KG1 (cell line): ENCODE data around the gene TBC1D16.

Source experiments
- DNase-seq: peaks from one replicate; lab custom pipeline; 2025; lab: John Stamatoyannopoulos, UW

TBC1D16 gene

DNA sequence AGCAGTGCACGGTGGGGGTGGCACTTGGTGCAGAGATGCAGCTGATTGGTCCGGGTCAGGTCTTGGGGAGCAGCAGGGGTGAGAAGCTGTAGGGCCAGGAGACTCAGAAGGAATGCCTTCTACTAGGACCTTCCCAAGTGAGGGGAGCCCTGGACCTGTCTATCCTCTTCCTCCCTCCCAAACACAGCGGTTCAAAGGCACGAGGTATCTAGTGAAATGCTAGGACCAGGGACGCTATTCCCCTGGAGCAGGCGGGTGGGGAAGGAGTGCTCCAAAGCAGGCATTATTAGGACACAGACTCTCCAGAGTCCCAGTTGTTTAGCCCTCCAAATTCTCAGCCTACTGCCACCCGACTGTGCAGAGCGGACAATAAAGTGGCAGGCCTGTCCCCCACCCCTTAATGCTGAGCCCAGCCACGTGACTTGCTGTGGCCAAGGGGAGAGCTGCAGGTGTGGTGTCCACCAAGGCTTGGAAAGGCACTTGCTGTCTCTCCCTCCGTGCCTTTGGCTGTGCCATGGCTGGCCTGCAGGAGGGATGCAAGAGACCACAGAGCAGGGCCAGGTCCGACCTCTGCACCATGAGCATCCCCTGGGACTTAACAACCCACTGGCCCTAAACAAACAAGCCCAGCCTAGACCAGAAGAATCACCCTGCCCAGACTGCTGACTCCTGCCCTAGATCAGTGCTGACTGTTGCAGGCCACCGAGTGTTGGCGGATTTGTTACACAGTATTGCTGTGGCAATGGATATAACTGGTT lies 97.2 kb downstream of the TBC1D16 start:
- no peak for DNase-seq

DNA sequence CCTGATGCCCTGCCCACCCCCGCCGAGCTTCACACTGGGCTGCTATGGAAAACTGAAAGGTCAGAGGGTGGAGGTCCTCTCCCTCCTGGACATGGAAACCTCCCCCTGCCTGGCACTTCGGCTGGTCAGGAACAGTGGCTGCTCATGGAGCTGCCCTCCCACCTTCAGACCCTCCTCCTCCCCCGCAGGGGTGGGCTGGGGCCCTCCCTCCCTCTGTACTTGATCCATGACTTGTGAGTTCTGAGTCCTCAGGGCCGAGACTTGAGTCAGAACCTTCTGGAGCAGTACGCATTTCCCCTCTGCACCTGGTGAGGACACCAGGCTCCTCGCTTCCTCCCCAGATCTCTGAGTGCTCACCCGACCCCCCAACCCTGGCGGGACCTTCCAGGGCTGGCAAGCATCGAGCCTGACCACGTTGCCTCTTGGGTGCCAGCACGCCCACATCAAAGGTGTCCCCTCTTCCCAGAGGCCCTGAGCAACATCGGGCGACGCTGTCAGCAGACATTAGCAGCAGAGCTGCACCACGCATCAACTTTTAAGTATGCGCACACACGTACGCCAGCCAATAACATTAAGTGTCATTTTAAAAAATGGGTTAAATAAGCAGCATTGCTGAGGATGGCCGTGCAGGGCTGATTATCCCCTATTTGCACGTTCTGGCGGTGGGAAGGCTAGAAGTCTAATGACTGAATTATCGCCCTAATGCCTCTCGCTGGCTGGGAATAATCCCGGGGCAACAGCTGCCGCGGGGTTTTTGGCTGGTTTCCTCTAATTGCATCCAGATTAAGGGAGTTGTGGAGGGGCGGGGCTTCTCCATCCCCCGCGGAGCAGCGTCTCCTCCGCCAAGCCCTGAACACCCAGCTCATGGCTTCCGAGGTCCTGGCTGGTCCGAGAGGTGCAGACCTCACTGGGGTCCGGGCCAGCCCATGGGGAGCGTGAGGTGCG lies 98.0 kb downstream of the TBC1D16 start:
- DNase-seq: no peak

DNA sequence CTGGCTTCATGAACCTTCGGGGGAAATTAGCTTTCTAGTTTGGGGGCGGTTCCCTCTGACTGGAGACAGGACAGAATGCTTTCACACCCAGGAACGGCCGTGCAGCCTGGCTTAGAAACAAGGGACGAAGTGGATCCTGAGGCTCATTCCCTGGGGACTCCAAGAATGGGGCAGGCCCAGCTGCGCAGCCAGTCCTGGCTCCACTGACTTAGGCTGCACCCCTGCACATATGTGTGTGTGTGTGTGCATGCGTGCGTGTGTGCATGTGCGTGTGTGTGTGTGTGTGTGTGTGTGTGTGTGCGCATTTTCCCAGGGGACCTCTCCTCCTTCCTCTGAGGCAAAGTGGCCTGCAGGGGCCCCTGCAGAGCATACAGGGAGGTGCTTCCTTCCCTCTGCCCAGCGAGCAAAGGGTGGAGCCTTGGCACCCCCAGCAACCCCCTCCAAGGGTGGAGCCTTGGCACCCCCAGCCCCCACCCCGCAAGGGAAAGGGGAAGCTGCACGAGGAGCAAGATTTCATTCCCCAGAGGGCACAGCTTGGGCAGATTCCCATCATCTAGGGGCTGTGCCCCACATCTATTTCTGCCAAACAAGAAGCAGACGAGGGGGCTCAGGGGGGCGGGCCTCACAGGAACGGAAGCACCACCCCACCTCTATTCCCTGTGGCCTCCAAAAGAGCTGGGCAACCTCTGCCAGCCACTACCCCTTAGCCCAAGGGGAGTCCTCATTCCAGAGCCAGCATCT lies 98.9 kb downstream of the TBC1D16 start:
- DNase-seq: no peak

- no peak for DNase-seq
These were observed 99.6 kb downstream of the TBC1D16 start for GRCh38 chr17:79936050-79936449.

GRCh38 chr17:79935197-79935885 lies 100.3 kb downstream of the TBC1D16 start:
- DNase-seq: no peak

GRCh38 chr17:79934653-79934970 lies 101.1 kb downstream of the TBC1D16 start:
- no peak for DNase-seq

GRCh38 chr17:79933863-79934652 lies 101.6 kb downstream of the TBC1D16 start:
- DNase-seq: peak; percentile 46

DNA sequence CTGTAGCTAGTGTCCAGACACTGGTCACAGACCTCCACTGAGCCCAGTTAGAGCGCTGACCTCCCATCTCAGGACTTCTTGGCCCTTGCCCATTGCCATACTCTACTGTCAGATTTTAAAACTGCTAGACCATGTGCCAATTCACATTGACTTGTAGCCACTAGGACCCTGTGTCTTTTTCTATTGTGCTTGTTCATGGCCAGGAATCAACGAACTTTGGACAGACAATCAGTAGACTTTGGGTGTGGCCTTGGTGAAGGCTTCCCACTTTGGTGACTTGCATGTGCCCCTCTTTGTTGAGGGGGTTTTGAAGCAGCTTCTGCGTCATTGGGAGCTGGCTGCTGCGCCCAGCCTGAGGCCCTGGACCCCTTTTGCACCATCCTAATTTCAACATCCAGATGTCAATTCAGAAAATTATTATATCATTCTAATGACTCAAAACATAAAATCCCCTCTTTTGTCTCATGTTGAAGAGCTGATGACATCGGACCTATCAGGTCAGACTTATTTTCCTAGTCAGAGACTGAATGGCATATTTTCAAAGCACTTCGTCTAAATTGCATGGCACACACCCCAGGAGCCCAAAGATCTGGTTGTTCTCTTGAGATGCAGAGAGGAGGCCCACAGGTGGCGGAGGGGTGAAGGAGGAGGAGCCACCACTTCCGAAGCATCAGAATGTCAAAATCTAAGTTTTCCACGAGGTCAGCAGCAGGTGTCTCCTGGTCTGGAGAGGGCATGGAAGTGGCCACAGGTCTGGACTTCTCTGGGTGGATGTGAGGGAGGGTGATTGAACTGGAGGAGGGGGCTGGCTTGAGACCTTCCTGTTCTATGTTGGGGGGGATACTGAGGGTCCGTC lies 103.0 kb downstream of the TBC1D16 start:
- no peak for DNase-seq

GRCh38 chr17:79931817-79932309 lies 103.8 kb downstream of the TBC1D16 start:
- DNase-seq: no peak

DNA sequence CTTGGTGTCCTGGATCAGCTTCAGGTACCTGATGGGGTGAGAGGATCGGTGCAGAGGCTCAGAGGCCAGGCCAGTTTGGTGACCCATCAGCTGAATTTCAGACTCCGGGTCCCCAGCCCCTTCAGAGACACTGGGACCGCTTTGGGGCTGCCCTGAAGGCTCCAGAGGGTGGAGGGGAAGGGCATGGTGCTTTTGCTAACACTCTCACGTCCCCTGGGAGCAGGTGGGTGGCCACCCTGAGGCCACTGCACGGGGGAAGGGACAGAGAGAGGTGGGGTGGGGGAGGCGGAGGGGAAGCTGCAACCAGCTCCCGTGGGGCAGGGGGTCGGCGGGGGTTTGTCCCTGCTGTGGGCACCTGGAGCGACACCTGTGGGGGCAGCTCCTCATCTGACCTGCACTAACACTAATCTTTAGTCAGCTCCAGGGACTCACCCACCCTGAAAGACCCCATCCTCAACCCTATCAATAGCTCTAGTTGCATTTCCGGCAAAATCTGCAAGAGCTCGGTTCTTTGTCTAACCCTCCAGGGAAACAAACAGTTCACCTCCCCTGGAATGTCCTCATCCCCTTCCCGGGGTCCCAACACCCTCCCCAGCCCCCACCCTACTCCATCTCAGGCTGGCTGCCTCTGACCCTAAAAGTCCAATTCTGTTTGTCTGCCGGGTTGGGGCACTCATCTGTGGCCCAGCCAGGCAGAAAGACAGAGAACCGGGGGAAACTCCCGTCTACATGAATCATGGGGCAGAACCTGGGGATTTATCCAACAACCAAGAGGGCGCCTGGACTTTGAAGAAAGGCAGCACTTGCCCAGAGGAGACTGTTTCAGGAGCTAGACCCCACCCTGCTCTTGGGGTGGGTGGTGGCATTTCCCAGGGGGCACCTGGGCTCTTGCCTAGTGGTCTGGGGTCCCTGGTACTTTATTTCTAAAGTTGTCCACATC lies 104.5 kb downstream of the TBC1D16 start:
- no peak for DNase-seq

DNA sequence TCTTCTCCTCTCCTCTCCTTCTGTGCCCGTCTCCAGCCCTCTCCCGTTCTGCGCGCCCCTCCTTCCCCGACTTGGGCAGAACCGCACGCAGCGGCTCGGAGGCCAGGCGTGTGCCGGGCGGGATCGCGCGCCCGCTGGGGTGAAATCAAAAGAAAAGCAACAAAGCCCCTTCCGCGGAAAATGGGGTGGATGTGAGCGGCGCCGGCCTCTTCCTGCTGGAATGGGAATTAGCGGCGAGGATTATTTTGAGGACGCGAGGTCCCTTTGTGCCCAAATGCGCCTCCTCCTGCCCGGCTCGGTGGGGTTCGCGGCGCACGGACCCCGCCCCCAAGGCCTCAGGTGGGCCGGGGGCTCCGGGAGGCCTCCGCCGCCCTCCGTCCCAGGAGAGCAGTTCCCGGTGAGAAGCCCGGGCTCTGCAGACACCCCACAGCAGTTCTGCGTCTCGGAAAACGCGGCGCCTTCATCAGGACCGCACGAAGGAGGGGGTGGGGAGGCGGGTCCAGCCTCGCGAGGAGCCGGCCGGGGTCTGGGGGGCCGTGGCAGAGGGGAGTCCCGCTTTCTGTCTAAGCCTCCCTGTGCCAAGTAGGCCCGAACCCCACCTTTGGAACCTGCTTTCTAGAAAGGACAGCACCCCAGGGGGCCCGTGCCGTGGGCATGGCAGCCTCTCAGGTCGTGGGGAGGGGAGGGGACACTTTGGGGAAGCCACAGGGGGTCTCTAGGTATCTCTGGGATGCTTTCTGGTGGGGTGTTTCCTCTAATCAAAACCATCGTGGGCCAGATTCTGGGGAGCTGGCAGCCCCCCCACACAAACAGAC lies 105.4 kb downstream of the TBC1D16 start:
- no peak for DNase-seq

DNA sequence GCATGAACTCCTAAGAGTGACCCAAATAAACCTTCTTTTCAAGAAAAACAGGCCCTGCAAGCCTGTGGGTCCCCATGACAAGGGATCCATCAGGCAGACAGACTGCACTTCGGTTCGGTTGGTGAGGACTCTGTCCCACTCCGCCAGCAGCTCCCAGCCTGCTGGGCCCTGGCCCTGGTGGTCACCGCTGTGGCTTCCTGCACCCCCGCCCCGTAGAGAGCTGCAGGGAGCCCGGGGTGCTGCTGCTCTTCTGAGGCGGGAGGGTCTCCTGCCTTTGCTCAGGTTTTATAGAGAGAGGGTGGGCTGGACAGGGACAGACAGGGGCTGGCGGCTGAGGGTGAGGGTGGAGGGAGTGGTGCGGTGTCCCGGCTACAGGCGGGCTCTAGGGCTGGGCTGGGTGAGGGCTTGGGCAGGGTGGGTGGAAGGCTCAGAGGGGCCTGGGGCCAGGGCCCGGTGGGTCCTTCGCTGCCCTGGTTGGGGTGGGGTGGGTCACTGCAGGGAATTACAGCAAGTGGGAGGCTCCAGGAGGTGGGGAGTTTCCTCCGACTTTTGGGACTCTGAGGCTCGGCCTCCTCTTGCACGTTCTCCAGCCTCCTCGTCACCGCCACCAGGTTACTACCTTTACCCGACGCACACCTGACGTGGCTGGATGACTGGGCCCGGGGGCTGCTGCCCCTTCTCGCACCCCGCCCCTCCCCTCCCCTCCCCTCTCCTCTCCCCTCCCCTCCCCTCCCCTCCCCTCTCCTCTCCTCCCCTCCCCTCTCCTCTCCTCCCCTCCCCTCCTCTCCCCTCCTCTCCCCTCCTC lies 106.2 kb downstream of the TBC1D16 start:
- no peak for DNase-seq

DNA sequence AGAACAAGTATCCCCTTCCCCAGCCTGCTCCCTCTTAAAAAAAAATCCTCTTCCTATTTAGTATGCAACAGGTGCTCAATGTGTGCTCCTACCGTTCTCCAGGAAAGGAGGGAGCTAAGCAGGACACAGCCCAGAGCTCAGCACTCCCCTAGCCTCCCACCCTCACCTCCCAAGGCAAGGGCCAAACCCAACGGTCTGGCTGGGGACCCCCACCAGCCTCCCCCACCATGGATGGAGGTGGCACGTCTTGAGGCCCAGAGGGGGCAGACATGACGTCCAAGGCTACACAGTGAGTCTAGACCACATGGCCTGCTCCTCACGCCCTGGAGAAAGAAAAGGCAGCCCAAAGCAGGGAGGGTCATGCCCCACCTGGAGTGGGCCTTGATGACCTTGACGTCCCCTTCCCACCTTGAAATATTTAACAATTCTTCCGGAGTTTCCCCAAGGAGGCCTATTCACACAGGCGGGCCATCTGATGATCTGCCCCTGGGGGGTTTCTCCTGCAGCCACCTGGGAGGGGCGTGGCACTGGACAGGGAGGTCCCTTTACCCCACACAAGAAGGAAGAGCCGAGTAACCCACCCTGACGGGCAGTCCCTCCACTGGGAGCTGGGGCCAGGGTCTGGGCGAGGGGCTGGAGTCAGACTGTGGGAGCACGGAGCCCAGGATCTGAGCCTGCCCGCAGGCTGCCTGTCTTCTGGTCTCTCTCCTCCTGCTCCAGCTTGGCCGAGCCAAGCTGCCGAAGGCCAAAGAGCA lies 107.0 kb downstream of the TBC1D16 start:
- DNase-seq: no peak

- DNase-seq: no peak
These were observed 107.8 kb downstream of the TBC1D16 start for GRCh38 chr17:79927688-79928501.

GRCh38 chr17:79927136-79927661 lies 108.5 kb downstream of the TBC1D16 start:
- DNase-seq: no peak
